Erythroblast (primary cell): ENCODE measurements around the gene HLA-B.
"Not testable (repeated sequence)": the region's sequence is repeated elsewhere in the genome, so short reads cannot be mapped to it uniquely, and the experiment has no call there.

ENCODE experiments used
- GATA1 ChIP-seq: IDR thresholded peaks from 2 replicates; pipeline ENCODE4 v1.6.1; 2011; ENCODE audit warnings: low read depth, mild to moderate bottlenecking, control low read depth, low read length, moderate library complexity
- POLR2A ChIP-seq: IDR thresholded peaks from 2 replicates; pipeline ENCODE4 v1.6.1; 2011; ENCODE audit warnings: mild to moderate bottlenecking, low read length

DNA sequence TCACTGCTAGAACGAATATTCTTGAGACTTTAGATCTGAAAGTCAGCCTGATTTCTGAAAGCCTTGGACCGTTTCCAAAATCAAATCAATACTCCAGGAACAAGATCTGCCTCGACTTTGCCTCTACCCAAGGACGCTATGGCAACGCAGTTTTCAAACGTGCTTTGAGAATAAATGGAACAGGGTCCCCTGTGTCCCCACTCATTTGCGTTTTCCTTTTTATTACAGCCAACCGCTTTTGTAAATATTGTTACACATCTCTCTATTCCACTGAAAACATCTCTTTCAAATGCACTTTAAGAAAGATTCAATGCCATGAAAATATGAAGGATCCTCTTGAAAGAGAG, 40.1 kb upstream of the HLA-B start:
- TF ChIP-seq POLR2A, GATA1: not testable (repeated sequence)
